Nucleus accumbens (tissue), 56 donors: ENCODE data around the gene SESTD1.
"Not testable (repeated sequence)": the region's sequence is repeated elsewhere in the genome, so short reads cannot be mapped to it uniquely, and the experiment has no call there.

Experiments
- DNase-seq, 56 donors: peaks; one replicate each; lab custom pipeline; 2025; lab: John Stamatoyannopoulos, UW

The SESTD1 gene

DNA sequence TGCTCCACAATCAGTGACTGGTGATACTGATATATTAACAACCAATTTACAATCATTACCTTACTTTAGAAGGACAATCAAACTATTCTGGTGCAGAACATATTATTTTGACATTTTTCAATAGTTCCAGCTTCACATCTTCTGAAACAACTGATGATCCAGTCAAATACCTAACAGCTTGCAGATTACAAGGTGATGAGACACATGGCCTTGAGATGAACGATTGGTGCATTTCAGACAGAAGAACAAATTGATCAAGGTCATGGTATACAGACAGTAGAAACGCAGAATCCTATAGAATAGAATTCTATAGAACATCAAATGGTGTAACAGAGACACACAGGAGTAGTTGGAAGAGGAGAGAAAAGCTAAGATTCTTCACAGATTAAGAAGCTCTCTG, 24.8 kb downstream of the SESTD1 start:
- DNase-seq: no peak

DNA sequence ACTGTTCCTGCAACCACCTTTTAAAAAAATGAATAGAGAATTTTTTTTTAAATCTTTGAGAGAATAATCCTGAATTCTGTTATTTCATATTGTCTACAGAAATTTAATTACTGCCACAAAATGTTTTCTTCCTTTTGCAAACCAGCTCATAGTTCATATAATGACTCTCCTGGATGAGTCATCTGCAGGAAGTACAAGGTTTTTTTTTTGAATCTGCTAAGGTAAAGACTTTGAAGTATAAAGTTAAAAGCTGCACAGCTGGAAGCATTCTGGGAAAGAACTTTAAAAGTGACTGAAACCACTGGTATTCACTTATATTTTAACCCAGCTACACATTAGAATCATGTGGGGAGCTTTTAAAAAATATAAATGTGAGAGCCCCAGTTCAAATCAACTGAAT, 25.4 kb downstream of the SESTD1 start:
- DNase-seq: no peak

DNA sequence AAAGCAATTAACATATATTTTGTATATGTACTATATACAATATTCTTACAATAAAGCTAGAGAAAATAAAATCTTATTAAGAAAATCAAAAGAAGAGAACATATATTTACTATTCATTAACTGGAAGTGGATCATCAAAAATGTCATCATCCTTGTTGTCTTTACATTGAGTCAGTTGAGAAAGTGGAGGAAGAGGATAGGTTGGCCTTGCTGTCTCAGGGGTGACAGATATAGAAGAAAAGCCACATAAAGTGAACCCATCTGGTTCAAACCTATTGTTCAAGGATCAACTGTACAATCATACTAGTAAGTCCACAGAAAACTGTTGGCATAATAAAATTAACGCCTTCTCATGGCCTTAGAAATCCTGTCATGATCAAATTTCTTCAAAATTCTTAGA, 26.6 kb downstream of the SESTD1 start:
- no peak for DNase-seq

DNA sequence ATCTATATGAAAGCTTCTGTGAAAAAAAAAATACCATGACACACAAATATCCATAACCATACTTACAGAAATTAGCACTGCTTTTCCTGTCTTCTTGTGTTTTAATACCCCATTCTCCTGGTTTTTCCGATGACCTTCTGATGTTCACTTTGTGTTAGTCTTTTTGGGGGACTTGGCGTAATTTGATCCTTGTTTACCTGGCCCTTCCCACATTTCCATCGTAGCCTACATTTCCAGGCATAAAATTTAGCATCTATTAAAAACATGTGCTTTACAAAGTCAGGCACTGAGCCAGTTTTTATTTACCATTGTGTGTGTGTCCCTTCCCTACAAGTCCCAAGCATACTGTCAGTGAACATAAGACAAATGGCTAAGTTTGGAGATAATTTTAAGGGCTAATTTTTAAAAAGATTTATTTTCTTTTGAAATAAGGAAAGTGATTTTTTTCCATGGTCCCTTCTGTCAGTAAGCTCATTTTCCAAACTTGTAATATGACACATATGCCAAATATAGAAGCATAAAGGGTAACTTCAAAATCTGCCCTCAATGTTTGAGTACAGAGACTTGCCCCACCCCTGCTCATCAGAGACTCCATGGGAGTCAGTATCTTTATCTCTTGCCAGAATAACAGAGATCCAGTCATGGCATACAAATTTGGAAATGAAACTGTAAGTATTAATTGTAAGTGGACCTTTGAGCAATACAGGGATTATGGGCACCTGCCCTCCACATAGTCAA, 27.3 kb downstream of the SESTD1 start:
- DNase-seq: no peak

DNA sequence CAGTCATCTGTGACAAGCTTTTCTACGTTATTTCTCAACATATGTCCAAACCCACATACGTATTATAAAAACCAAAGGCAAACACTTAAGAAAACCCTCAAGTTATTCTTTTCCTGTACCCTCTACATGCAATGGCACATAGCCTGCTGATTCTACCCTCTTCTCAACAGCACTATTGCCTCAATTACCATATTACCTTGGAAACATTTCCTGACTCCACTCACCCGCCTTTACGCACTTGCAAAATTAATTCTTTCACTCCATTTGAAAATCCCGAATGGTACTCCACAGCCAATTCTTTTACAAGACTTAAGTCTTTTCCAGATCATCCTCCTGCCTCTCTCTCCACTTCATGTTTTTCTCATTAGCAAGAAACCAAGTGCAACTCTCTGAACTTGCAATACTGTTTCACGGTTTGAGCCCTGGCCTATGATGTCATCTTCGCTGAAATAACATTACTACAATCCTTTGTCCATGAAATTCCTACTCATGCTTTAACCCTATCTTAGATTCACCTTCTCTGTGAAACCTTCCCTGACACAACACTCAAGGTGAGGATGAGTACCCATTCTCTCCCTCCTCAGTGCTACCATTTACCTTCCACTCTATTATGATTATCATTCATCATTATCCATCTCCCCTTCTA, 29.0 kb downstream of the SESTD1 start:
- DNase-seq: peak in 2 of 56 donors; percentile 13 to 14

DNA sequence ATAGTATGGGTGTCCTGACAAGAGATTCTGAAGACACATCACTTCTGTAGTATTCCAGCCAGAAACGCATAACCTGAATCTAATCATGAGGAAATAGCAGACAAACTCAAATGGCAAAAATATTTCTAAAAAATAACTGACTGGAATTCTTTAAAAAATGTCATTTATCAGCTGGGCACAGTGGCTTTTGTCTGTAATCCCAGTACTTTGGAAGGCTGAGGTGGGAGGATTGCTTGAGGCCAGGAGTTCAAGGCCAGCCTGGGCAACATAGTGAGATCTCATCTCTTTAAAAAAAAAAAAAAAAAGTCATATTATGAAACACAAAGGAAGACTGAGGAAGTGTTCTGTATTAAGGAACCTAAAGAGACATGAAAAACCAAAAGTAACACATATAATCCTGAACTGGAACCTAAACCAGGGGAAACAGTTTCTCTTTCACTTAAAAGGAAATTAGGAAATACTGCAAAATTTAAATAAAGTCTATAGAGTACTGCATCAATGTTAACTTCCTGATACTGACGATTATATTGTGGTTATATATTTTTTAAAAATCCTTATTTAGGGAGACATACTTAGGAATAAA, 29.9 kb downstream of the SESTD1 start:
- no peak for DNase-seq

DNA sequence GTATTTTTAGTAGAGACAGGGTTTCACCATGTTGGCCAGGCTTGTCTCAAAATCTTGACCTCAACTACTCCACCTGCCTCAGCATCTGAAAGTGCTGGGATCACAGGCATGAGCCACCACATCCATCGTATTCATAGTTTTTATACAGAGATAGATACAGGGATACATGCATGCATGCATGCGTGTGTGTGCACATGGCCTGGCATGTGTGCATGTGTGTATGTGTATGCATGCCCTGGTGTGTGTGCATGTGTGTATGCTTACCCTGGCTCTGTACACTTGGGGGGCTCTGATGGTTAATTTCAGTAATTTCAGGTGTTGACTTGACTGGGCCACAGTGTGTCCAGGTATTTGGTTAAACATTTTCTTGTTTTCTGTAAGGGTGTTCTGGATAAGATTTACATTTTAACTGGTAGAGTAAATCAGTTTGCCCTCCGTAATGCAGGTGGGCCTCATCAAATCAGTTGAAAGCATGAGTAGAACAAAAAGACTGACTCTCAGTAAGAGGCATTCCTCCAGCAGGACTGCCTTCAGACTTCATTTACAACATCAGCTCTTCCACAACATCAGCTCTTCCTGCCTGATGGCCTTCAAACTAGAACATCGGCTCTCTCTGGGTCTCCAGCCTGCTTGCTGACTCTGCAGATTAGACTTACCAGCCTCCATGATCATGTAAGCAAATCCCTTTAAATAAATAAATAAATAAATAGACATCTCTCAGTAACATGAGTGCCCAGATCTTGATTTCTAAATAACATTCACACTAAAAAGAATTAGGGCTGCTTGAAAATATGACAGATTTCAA, 30.8 kb downstream of the SESTD1 start:
- no peak for DNase-seq

DNA sequence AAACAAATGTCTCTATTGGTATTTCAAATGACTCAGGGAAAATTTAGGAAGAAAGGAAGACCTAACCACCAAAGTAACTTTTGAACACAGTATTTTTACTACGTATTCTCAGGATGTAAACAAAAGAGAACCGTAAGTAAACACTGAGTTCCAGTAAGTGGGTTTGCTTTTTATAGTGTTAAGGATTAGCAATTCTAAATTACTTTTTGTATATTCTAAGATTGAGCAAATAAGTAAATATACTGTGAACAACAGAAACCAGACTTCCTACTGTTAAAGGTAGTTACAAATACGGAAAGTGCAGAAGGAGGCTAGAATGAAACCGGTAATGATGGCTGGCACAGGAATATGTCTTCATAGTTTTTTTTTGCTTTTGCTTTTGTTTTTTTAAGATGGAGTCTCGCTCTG, 31.5 kb downstream of the SESTD1 start:
- no peak for DNase-seq

DNA sequence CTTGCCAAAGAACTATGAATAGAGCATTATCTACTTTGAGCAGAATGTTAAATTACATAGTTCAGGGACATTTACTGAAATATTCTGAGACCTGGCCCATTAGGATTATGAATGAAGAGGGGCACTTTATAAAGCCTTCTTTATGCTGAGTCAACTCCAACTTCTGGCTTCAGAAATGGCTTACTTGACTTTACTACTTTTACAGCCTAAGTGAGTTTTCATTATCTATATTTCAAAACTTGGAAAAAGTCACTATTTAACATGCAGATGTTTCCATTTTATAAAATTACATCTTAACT, 37.7 kb downstream of the SESTD1 start:
- no peak for DNase-seq

DNA sequence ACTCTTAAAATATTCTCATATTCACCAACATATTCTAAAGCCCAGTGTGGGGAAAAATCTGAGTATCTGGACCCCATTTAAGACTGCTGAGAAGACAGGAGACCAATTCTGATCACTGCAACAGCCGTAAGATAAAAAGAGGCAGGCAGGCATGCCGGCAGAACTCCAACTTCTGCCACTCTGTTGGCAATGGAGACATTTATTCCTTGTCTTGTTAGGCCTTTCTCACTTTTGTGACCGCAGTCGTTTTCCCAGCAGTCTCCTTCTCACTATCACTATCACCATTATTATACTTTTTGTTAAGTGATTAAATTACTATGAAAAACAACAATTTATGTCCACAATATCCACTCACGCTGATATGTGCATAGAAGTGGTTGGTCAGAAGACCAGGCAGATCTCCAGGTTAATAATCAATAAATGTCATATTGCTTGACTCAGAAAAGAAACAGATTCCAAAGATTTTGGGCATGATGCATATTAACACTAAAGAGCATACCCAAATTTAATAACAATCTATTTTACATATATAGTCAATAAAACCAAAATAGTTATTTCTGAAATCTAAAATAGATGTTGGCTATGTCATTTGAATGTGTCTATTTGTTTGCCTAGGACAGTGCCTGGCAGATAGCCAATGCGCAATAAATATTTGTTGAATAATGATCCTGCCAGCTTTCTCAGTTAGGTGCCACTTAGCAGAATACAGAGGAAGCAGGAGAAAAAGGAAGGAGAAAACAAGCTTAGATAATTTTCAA, 38.2 kb downstream of the SESTD1 start:
- DNase-seq: peak in 20 of 56 donors; percentile 1 to 55 (median 24)

DNA sequence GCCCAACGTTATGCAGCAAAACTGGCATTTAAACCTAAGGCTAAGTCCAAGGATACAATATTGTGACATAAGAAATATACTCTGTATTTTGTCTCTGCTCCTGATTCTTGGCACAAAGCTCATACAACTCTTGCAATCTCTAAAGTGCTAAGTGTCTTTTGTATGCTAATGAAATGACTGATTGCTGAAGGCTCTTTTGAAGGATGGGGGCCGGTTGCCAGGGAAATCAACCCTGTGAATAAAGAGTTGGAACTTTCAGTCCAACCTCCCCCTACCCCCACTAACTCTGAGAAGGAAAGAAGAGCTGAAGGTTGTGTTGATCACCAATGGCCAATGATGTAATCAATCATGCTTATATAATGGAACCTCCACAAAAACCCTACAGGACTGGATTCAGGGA, 40.3 kb downstream of the SESTD1 start:
- DNase-seq: no peak

DNA sequence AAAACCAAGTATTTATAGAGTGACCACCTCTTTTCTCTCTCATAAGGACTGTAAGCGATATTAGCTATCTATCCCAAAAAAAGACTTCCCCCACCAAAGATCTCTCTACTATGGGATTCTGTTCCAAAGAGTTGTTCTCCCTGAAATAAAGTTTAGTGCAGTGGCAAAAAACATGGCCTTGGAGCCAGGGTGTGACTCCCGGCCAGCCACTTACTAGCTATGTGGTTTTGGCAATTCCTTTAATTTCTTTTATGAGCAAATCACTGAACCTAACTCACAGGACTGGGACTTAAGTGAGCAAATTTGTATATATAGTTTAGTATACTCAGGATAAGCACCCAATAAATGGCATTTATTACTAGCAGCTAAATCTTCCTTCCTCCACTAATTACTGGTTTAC, 42.6 kb downstream of the SESTD1 start:
- no peak for DNase-seq

DNA sequence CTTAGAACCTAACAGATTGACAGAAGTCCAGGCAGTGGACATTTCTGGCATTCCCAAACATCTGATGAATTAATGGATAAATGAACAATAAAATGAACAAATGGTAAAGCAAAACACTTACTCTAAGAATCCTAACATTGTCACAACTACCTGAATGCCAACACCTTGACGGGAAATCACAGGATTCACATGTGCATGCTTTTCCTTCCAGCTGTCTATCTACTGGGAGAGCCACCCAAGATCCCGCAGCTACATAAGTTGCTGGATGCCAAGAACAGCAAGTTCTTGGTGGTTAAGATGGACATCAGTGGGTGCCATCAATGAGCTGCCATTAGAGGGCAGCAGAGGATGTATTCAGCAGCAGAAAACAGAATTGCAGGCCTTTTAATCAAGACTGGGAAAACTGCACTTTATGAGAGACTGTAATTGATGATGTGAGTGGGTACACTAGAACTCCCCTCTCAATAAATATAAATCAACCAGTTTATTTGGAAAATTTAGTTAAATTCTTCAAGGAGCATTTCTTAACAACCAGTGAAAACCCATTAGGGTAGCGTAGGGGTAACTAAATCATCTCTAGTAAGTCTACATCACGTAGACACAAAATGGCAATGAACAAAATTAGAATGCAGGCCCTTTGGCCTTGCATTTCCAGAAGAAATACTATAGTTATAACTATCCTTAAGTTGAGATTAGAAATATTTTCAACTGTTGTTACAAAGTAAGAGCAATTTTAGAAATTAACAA, 45.6 kb downstream of the SESTD1 start:
- peak in 44 of 56 donors; percentile 5 to 81 (median 54) for DNase-seq

DNA sequence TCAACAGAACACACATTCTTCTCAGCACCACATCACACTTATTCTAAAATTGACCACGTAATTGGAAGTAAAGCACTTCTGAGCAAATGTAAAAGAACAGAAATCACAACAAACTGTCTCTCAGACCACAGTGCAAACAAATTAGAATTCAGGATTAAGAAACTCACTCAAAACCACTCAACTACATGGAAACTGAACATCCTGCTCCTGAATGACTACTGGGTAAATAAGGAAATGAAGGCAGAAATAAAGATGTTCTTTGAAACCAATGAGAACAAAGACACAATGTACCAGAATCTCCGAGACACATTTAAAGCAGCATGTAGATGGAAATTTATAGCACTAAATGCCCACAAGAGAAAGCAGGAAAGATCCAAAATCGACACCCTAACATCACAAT, 50.0 kb downstream of the SESTD1 start:
- not testable (repeated sequence) for DNase-seq

DNA sequence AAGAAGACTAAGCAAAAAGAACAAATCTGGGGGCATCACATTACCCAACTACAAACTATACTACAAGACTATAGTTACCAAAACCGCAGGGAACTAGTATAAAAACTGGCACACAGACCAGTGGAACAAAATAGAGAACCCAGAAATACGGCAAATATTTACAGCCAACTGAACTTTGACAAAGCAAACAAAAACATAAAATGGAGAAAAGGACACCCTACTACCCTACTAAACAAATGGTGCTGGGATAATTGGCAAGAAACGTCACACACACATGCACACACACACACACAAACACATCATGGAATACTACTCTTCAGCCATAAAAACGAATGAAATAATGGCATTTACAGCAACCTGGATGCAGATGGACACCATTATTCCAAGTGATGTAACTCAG, 53.3 kb downstream of the SESTD1 start:
- DNase-seq: no peak

DNA sequence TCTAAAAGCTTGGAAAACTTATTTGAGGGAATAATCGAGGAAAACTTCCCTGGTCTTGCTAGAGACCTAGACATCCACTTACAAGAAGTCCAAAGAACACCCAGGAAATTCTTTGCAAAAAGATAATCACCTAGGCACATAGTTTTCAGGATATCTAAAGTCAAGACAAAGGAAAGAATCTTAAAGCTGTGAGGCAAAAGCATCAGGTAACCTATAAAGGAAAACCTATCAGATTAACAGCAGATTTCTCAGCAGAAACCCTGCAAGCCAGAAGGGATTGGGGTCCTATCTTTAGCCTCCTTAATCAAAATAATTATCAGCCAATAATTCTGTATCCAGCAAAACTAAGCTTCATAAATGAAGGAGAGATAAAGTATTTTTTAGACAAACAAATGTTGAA, 56.4 kb downstream of the SESTD1 start:
- DNase-seq: not testable (repeated sequence)

DNA sequence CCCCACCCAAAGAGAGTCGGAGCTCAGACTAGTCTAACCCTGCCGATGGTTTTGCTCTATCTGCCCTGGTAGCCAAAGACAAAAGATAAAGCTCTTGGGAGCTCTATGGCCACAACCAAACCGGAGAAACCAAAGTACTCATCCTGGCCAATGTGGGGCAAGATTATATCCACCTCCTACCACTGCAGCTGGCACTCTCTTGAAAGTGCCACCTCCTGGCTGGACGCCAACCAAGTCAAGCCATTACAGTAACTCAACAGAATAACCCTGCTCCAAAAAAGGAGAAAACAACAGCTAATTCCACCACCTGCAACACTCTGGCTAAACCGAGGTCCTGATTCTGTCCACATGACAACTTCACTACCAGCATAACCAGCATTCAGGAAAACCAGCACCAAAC, 57.6 kb downstream of the SESTD1 start:
- no peak for DNase-seq

DNA sequence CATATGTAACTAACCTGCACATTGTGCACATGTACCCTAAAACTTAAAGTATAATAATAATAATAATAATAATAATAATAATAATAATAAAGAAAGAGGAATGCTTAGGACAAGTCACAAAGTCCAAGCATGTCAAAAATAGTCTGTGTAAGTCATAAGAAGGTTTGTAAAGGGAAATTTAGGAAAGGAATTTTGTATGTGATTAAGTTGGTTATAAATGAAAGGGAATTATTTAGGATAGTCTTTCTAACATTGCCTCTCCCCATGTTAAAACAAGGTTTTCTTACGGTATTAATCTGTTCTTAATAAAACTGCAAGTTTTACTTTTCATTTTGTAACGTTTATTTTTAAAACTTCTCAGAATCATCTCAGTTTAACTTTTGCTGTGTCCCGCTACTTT, 62.8 kb downstream of the SESTD1 start:
- no peak for DNase-seq

DNA sequence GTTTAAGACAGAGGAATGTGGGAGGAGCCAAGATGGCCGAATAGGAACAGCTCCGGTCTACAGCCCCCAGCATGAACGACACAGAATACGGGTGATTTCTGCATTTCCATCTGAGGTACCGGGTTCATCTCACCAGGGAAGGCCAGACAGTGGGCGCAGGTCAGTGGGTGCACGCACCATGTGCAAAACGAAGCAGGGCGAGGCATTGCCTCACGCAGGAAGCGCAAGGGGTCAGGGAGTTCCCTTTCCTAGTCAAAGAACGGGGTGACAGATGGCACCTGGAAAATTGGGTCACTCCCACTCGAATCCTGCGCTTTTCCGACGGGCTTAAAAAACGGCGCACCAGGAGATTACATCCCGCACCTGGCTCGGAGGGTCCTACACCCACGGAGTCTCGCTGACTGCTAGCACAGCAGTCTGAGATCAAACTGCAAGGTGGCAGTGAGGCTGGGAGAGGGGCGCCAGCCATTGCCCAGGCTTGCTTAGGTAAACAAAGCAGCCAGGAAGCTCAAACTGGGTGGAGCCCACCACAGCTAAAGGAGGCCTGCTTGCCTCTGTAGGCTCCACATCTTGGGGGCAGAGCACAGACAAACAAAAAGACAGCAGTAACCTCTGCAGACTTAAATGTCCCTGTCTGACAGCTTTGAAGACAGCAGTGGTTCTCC, 68.6 kb downstream of the SESTD1 start:
- peak in 3 of 56 donors; percentile 2 to 8 (median 4) for DNase-seq
